HG03095 (cell line): Measurements from ENCODE around the gene SPR.
"Not testable (repeated sequence)": the region's sequence is repeated elsewhere in the genome, so short reads cannot be mapped to it uniquely, and the experiment has no call there.

Experiments
- ATAC-seq: cut with Tn5 transposase; IDR thresholded peaks from one replicate; pipeline ENCODE4 v1.9.1; 2021; ENCODE audit warnings: moderate library complexity; ENCODE audit not compliant: unreplicated experiment

SPR gene

GRCh38 chr2:72888438-72889202 lies 1.4 kb downstream of the SPR start:
- no peak for ATAC-seq

- no peak for ATAC-seq
Measured at GRCh38 chr2:72889991-72890390, 2.8 kb downstream of the SPR start.

- no peak for ATAC-seq
Measured at GRCh38 chr2:72891091-72891818, 4.0 kb downstream of the SPR start.

GRCh38 chr2:72892506-72893173 lies 5.4 kb downstream of the SPR start:
- no peak for ATAC-seq

- peak; percentile 51 for ATAC-seq
Measured at GRCh38 chr2:72893594-72894319, 6.5 kb downstream of the SPR start.

GRCh38 chr2:72894514-72894913 lies 7.3 kb downstream of the SPR start:
- ATAC-seq = no peak

GRCh38 chr2:72895154-72895553 lies 7.9 kb downstream of the SPR start:
- ATAC-seq = no peak

- no peak for ATAC-seq
Measured at GRCh38 chr2:72895759-72896281, 8.6 kb downstream of the SPR start.

GRCh38 chr2:72896446-72896845 lies 9.2 kb downstream of the SPR start:
- ATAC-seq = no peak

- no peak for ATAC-seq
Measured at GRCh38 chr2:72897785-72898584, 10.8 kb downstream of the SPR start.

- no peak for ATAC-seq
Measured at GRCh38 chr2:72898585-72898906, 11.3 kb downstream of the SPR start.

- ATAC-seq = no peak
Measured at GRCh38 chr2:72900191-72900825, 13.1 kb downstream of the SPR start.

- no peak for ATAC-seq
Measured at GRCh38 chr2:72901426-72901825, 14.2 kb downstream of the SPR start.

- ATAC-seq = not testable (repeated sequence)
Measured at GRCh38 chr2:72907369-72907768, 20.2 kb downstream of the SPR start.

- ATAC-seq = no peak
Measured at GRCh38 chr2:72908741-72909140, 21.5 kb downstream of the SPR start.

GRCh38 chr2:72911256-72911655 lies 24.0 kb downstream of the SPR start:
- no peak for ATAC-seq

- no peak for ATAC-seq
Measured at GRCh38 chr2:72913486-72914205, 26.4 kb downstream of the SPR start.

GRCh38 chr2:72914206-72914559 lies 27.0 kb downstream of the SPR start:
- ATAC-seq = no peak

- ATAC-seq = no peak
Measured at GRCh38 chr2:72914589-72915319, 27.5 kb downstream of the SPR start.
